SK-N-SH treated with all-trans-retinoic acid at 6 μM for 48 hours (cell line): ENCODE results near the gene MNS1.

ENCODE experiments used
- ATAC-seq: fragments of 200-7000 bp; cut with Tn5 transposase; 3 replicates; pipeline ENCODE4 v1.9.1; 2020; ENCODE audit warnings: mild to moderate bottlenecking, moderate library complexity
- ARNTL ChIP-seq: fragments of 450-650 bp; formaldehyde crosslinking; IDR thresholded peaks from 2 replicates; pipeline ENCODE4 v1.5.0; 2020; ENCODE audit warnings: low read depth, mild to moderate bottlenecking, moderate library complexity, borderline replicate concordance
- BACH2 ChIP-seq: fragments of 250-450 bp; sonication (Bioruptor Pico); IDR thresholded peaks from 2 replicates; pipeline ENCODE4 v1.9.0; 2021; ENCODE audit warnings: mild to moderate bottlenecking, borderline replicate concordance
- CREB5 ChIP-seq: fragments of 250-450 bp; sonication (Bioruptor Pico); IDR thresholded peaks from 2 replicates; pipeline ENCODE4 v1.5.1; 2020; ENCODE audit warnings: low read depth, mild to moderate bottlenecking, moderate library complexity
- CSDC2 ChIP-seq: fragments of 250-450 bp; sonication (Bioruptor Pico); IDR thresholded peaks from 2 replicates; pipeline ENCODE4 v1.5.0; 2020; ENCODE audit warnings: mild to moderate bottlenecking, moderate library complexity
- CSRNP3 ChIP-seq: fragments of 250-450 bp; sonication (Bioruptor Pico); IDR thresholded peaks from 2 replicates; pipeline ENCODE4 v1.5.1; 2021; ENCODE audit warnings: mild to moderate bottlenecking, moderate library complexity
- ESRRG ChIP-seq: fragments of 250-450 bp; sonication (Bioruptor Pico); IDR thresholded peaks from 2 replicates; pipeline ENCODE4 v1.6.1; 2021; ENCODE audit warnings: mild to moderate bottlenecking
- GLIS3 ChIP-seq: fragments of 250-450 bp; sonication (Bioruptor Pico); IDR thresholded peaks from 2 replicates; pipeline ENCODE4 v1.5.0; 2020; ENCODE audit warnings: mild to moderate bottlenecking, moderate library complexity
- ISL1 ChIP-seq: fragments of 250-450 bp; sonication (Bioruptor Pico); IDR thresholded peaks from 2 replicates; pipeline ENCODE4 v2.1.2; 2022; ENCODE audit warnings: mild to moderate bottlenecking, moderate library complexity
- OSR1 ChIP-seq: fragments of 250-450 bp; sonication (Bioruptor Pico); IDR thresholded peaks from 2 replicates; pipeline ENCODE4 v1.8.0; 2022; ENCODE audit warnings: moderate library complexity, mild to moderate bottlenecking, inconsistent platforms
- PATZ1 ChIP-seq: fragments of 250-450 bp; sonication (Bioruptor Pico); IDR thresholded peaks from 2 replicates; pipeline ENCODE4 v1.8.0; 2020; ENCODE audit warnings: mild to moderate bottlenecking, moderate library complexity, borderline replicate concordance
- POU6F1 ChIP-seq: fragments of 250-450 bp; sonication (Bioruptor Pico); IDR thresholded peaks from 2 replicates; pipeline ENCODE4 v1.8.0; 2021; ENCODE audit warnings: low read depth, mild to moderate bottlenecking, moderate library complexity, borderline replicate concordance
- PPARA ChIP-seq: fragments of 250-450 bp; sonication (Bioruptor Pico); IDR thresholded peaks from 2 replicates; pipeline ENCODE4 v1.5.0; 2020; ENCODE audit warnings: mild to moderate bottlenecking, borderline replicate concordance
- RARB ChIP-seq: fragments of 250-450 bp; sonication (Bioruptor Pico); IDR thresholded peaks from 2 replicates; pipeline ENCODE4 v1.8.0; 2021; ENCODE audit warnings: mild to moderate bottlenecking, moderate library complexity
- SNAI2 ChIP-seq: fragments of 250-450 bp; sonication (Bioruptor Pico); IDR thresholded peaks from 2 replicates; pipeline ENCODE4 v1.5.0; 2020; ENCODE audit warnings: mild to moderate bottlenecking, moderate library complexity
- TCF4 ChIP-seq: fragments of 250-450 bp; sonication (Bioruptor Pico); IDR thresholded peaks from 2 replicates; pipeline ENCODE4 v1.8.0; 2021; ENCODE audit warnings: mild to moderate bottlenecking, moderate library complexity, borderline replicate concordance
- TOX ChIP-seq: fragments of 250-450 bp; sonication (Bioruptor Pico); IDR thresholded peaks from 2 replicates; pipeline ENCODE4 v1.8.0; 2021; ENCODE audit warnings: mild to moderate bottlenecking, moderate library complexity, borderline replicate concordance
- TSHZ2 ChIP-seq: fragments of 250-450 bp; sonication (Bioruptor Pico); IDR thresholded peaks from 2 replicates; pipeline ENCODE4 v1.5.0; 2020; ENCODE audit warnings: mild to moderate bottlenecking, moderate library complexity
- ZC3H10 ChIP-seq: fragments of 250-450 bp; sonication (Bioruptor Pico); IDR thresholded peaks from 2 replicates; pipeline ENCODE4 v1.5.1; 2021; ENCODE audit warnings: mild to moderate bottlenecking, moderate library complexity
- ZFP3 ChIP-seq: fragments of 250-450 bp; sonication (Bioruptor Pico); IDR thresholded peaks from 2 replicates; pipeline ENCODE4 v1.5.0; 2020; ENCODE audit warnings: mild to moderate bottlenecking, moderate library complexity
- ZFP30 ChIP-seq: fragments of 450-650 bp; formaldehyde crosslinking; IDR thresholded peaks from 2 replicates; pipeline ENCODE4 v1.5.0; 2022; ENCODE audit warnings: mild to moderate bottlenecking, moderate library complexity
- ZNF565 ChIP-seq: fragments of 450-650 bp; formaldehyde crosslinking; conservative IDR thresholded peaks from 2 replicates; pipeline ENCODE4 v1.5.0; 2020; ENCODE audit warnings: low read depth, mild to moderate bottlenecking, moderate library complexity
- ZNF8 ChIP-seq: fragments of 450-650 bp; formaldehyde crosslinking; IDR thresholded peaks from 2 replicates; pipeline ENCODE4 v1.5.0; 2020; ENCODE audit warnings: mild to moderate bottlenecking, moderate library complexity

Gene MNS1

GRCh38 chr15:56394909-56395308, 70.0 kb downstream of the MNS1 start:
- no peak for ATAC-seq
- TF ChIP-seq TSHZ2 (CRISPR knock-in tag) (no peak), SNAI2 (CRISPR knock-in tag) (no peak), PPARA (CRISPR knock-in tag) (no peak), OSR1 (no peak), ZC3H10 (CRISPR knock-in tag) (no peak)

- TF ChIP-seq OSR1 (no peak), SNAI2 (CRISPR knock-in tag) (no peak), ESRRG (CRISPR knock-in tag) (no peak), PATZ1 (CRISPR knock-in tag) (no peak), PPARA (CRISPR knock-in tag) (no peak), CSRNP3 (no peak), TSHZ2 (CRISPR knock-in tag) (no peak), CSDC2 (CRISPR knock-in tag) (no peak), ZC3H10 (CRISPR knock-in tag) (no peak), ZFP30 (CRISPR knock-in tag) (no peak), ZNF8 (CRISPR knock-in tag) (no peak), GLIS3 (CRISPR knock-in tag) (no peak), POU6F1 (CRISPR knock-in tag) (no peak), ZFP3 (CRISPR knock-in tag) (no peak), RARB (no peak), BACH2 (CRISPR knock-in tag) (no peak), ZNF565 (no peak), ARNTL (CRISPR knock-in tag) (no peak), ISL1 (CRISPR knock-in tag) (no peak)
- ATAC-seq = no peak
Measured at GRCh38 chr15:56393277-56393676, 71.7 kb downstream of the MNS1 start.

GRCh38 chr15:56390739-56391267, 74.1 kb downstream of the MNS1 start:
- TF ChIP-seq CSDC2 (CRISPR knock-in tag) = no peak
- no peak for TF ChIP-seq ISL1 (CRISPR knock-in tag)
- TF ChIP-seq ESRRG (CRISPR knock-in tag) = no peak
- TF ChIP-seq CREB5 = no peak
- TF ChIP-seq GLIS3 (CRISPR knock-in tag) = no peak
- no peak for TF ChIP-seq ZNF565
- no peak for TF ChIP-seq ZC3H10 (CRISPR knock-in tag)
- TF ChIP-seq ZFP30 (CRISPR knock-in tag) = no peak
- no peak for TF ChIP-seq ZFP3 (CRISPR knock-in tag)
- no peak for TF ChIP-seq POU6F1 (CRISPR knock-in tag)
- no peak for TF ChIP-seq OSR1
- TF ChIP-seq PPARA (CRISPR knock-in tag) = no peak
- no peak for TF ChIP-seq TCF4
- no peak for TF ChIP-seq TOX (CRISPR knock-in tag)

More at GRCh38 chr15:56390739-56391267, 74.1 kb downstream of the MNS1 start:
- ATAC-seq = no peak
